Measurements from ENCODE around the gene KLHL12.

Gene KLHL12

DNA sequence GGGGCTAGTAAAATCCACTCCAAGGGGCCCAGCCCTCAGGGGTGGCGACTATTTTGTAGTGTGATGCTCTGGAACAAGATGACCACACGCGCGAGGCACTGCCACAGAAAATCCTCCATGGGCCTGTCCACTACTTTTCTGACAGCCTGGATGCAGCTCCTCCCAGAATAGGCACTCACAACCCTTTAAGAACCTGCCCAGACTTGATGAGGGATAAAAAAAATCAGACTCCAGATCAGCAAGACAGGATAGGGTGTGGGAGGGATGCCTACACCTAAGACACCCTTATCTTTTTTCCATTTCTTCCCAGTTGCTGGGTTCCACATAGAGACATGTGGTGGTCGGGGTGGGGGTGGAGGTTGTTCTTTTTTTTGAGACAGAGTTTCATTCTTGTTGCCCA, 82.8 kb downstream of the KLHL12 start:
- no peak for DNase-seq (ENCODE audit: low read depth in 1 of 2, low spot score in 1 of 2)

DNA sequence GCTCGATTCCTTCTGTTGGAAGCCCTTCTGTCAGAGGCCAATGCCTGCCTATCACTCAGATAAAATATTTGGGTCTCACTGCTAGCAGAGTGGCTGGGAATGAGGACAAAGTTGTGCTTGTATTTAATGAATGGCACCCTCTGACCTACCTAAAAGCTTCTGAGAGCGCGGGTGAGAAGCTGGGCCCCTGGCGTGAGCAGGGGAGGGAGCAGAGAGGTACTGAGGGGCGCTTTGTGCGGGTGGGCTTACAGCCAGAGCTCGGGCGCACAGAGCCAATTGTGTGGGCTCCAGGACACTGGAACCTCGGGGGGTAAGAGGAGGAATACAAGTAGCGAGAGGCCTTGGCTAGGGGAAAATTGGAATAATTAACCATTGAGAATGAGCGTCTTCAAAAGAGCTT, 84.0 kb downstream of the KLHL12 start:
- DNase-seq (ENCODE audit: low read depth in 1 of 2, low spot score in 1 of 2) = no peak

Measured in activated CD4-positive, alpha-beta T cell treated with anti-CD3 and anti-CD28 coated beads, Interleukin-2, amount 50 U/mL, for 24 hours (primary cell).